ENCODE data around the gene FAM234A. TPM values are rescaled to one million over a fixed set of nuclear protein-coding genes. Genes with fewer than 3 reads are reported as not detected.

Gene FAM234A
- total RNA-seq, 1 donor from 2014 or later: 17.1 TPM

GRCh38 chr16:279531-279930 is 44.9 kb downstream of the FAM234A start:
- FAIRE-seq (no peak), DNase-seq (ENCODE audit: low spot score in 2 of 2) (peak in 1 of 2 donors; percentile 29)

GRCh38 chr16:280005-280460 is 45.4 kb downstream of the FAM234A start:
- DNase-seq (ENCODE audit: low spot score in 2 of 2) (no peak), FAIRE-seq (no peak)

DNA sequence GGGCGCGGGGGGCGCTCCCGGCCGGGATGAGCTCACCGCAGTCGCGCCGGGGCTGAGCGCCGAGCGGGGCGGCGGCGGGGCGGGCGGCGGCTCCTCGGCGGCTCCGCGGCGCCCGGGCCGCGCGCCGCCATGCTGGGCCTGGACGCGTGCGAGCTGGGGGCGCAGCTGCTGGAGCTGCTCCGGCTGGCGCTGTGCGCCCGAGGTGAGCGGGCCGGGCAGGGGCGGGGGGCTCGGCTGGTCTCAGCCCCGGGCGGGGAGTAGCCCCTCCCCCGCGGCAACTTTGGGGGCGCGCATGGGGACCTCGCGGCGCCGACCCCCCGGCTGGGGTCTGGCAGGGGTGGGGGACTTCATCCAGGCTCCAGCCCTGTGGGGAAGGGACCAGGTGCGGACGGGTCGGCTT is 45.9 kb downstream of the FAM234A start, which contains the start of gene ARHGDIG:
ARHGDIG (plus strand) TSS at position 40 of the 400 bp plus-strand sequence; CDS start at position 130, 90 bp downstream.
- DNase-seq (ENCODE audit: low spot score in 2 of 2) (peak; percentile 59), FAIRE-seq (no peak)

DNA sequence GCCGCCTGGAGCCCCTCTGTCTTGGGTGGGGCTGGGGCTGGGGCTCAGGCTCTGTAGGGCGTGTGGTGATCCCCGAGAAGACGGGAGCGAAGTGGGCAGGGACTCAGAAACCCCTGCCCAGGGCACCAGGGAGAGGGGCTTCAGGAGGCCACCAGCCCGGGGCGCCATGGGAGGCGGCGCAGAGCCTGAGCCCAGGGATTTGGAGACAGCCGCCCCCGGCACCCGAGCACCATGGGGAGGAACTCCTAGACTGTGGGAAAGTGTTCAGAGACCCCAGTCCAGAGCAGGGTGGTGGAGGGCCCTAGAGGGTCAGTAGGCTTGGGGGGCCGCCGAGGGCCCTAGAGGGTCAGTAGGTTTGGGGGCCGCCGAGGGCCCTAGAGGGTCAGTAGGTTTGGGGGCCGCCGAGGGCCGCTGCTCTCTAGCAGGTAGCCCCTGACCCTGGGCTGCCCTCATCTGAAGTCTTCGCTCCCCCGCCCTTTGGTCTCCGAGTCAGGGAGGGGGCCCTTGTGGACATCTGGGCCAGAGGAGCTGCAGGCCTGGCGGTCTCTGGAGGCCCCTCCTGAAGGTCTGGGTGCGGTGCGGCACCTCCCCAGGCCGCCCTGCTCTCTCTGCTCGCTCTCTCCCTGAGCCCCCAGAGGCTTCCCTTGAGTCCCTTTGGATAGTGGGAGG is 46.5 kb downstream of the FAM234A start:
- DNase-seq (ENCODE audit: low spot score in 2 of 2) (peak in 1 of 2 donors; percentile 28), FAIRE-seq (no peak)

DNA sequence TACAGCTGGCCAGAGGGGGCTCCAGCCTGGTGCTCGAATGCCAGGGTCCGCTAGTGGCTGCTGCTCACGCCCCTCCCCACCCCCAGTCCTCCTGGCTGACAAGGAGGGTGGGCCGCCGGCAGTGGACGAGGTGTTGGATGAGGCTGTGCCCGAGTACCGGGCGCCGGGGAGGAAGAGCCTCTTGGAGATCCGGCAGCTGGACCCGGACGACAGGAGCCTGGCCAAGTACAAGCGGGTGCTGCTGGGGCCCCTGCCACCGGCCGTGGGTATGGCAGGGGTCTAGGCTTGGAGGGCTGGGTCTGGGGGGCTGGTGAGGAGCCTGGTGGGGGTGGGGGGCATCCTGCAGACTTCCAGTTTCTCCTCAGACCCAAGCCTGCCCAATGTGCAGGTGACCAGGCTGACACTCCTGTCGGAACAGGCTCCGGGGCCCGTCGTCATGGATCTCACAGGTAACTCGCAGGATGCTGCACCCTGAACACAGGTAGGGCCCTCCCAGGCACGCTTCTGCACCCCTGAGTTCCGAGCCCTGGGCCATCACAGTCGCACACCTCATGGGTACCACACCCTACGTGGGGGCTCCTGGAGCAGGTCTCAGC is 47.1 kb downstream of the FAM234A start:
- DNase-seq (ENCODE audit: low spot score in 2 of 2): peak in 1 of 2 donors; percentile 36
- no peak for FAIRE-seq

- DNase-seq (ENCODE audit: low spot score in 2 of 2) (peak in 1 of 2 donors; percentile 26), FAIRE-seq (no peak)
Observed at GRCh38 chr16:282491-282890, 47.9 kb downstream of the FAM234A start.

DNA sequence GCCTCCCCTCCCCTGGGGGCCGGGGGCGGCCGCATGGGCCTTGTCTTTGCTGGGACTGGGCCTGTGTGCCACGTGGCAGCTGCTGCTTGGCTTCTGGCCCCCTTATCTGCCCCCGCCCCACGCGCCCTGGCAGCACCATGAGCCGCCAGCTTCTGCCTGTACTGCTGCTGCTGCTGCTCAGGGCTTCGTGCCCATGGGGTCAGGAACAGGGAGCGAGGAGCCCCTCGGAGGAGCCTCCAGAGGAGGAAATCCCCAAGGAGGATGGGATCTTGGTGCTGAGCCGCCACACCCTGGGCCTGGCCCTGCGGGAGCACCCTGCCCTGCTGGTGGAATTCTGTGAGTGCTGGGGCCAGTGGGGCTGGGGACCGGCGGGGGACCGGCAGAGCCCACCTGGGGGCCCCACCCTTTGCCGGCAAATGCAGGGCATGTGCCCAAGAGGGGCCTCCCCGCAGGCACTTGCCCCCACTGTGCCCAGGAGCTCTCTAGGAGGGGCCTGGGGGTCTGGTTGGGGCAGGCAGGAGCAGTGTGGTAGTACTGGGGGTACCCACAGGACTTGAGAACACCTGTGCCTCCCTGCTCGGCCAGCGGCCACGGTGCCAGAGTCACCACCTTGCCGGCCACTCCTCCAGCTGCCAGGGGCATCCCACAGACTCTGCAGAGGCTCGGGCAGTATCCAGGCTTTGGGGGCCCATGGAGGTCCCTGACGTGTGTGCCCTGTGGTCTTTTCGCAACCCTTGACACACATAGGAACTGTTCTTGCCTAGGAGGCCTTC is 48.6 kb downstream of the FAM234A start, which contains the start of gene PDIA2:
PDIA2 (plus strand) TSS at position 132 of the 773 bp plus-strand sequence; CDS start at position 138, 6 bp downstream.
- peak in 1 of 2 donors; percentile 22 for DNase-seq (ENCODE audit: low spot score in 2 of 2)
- FAIRE-seq: no peak

DNA sequence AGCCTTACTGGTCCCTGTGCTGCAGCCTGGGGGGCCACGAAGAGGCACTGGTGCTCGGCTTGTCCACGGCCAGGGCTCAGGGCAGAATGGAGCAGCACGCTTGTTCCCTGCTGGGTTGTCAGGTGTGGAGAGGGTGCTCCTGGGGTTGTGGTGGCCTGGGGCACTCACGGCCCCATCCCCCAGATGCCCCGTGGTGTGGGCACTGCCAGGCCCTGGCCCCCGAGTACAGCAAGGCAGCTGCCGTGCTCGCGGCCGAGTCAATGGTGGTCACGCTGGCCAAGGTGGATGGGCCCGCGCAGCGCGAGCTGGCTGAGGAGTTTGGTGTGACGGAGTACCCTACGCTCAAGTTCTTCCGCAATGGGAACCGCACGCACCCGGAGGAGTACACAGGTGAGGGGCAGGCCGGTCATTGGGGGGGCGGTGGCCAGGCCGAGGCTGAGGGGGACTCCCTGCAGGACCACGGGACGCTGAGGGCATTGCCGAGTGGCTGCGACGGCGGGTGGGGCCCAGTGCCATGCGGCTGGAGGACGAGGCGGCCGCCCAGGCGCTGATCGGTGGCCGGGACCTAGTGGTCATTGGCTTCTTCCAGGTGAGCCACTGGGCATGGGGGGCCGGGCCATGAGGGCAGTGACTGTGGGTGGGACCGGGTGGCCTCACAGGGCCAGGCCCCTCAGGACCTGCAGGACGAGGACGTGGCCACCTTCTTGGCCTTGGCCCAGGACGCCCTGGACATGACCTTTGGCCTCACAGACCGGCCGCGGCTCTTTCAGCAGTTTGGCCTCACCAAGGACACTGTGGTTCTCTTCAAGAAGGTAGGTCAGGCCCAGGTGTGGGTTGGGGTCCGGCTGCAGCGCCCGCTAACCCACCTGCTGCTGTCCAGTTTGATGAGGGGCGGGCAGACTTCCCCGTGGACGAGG is 49.8 kb downstream of the FAM234A start:
- FAIRE-seq: no peak

DNA sequence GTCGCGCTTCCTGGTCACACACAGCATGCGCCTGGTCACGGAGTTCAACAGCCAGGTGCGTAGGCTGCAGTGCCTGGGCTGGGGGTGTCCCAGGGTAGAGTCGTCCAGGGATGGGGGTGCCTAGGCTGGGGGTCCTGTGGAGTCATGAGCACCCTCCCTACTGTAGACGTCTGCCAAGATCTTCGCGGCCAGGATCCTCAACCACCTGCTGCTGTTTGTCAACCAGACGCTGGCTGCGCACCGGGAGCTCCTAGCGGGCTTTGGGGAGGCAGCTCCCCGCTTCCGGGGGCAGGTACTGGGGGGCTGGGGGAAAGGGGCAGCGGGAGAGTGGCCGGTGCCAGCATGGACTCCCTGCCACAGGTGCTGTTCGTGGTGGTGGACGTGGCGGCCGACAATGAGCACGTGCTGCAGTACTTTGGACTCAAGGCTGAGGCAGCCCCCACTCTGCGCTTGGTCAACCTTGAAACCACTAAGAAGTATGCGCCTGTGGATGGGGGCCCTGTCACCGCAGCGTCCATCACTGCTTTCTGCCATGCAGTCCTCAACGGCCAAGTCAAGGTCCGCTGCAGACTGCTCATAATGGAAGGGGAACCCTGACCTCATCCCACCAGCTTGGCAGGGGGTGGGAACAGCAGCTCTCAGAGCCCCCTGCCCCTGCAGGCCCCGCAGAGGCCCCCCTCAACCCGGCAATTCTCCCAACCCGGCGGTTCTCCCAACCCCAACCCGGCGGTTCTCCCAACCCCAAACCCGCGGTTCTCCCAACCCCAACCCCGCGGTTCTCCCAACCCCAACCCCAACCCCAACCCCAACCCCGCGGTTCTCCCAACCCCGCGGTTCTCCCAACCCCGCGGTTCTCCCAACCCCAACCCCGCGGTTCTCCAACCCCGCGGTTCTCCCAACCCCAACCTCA is 50.8 kb downstream of the FAM234A start:
- no peak for FAIRE-seq
- no peak for DNase-seq (ENCODE audit: low spot score in 2 of 2)

More for the DNA sequence above, 49.8 kb downstream of the FAM234A start:
- no peak for DNase-seq (ENCODE audit: low spot score in 2 of 2)

DNA sequence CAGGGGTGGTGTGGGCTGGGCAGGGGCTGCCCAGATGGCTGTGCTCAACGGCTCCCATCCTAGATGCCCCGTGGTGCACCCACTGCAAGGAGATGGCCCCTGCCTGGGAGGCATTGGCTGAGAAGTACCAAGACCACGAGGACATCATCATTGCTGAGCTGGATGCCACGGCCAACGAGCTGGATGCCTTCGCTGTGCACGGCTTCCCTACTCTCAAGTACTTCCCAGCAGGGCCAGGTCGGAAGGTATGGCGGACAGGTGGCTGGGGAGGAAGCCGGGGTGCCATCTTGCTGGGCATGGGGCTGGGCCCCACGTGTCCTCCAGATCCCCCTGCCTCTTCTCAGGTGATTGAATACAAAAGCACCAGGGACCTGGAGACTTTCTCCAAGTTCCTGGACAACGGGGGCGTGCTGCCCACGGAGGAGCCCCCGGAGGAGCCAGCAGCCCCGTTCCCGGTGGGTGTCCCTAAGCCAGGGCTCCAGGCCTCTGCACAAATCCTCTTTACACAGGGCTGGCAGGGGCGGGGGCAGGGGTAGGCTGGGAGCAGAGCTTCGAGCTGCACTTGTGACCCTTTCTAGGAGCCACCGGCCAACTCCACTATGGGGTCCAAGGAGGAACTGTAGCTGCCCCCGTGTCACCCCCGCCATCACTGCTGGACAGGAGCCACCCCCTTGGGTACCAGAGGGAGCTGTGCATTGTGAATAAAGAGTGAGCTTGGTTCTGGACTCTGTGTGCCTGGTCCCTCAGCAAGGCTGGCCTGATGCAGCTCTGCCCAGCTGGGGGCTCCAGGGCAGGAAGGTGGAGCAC is 52.1 kb downstream of the FAM234A start:
- FAIRE-seq: no peak

DNA sequence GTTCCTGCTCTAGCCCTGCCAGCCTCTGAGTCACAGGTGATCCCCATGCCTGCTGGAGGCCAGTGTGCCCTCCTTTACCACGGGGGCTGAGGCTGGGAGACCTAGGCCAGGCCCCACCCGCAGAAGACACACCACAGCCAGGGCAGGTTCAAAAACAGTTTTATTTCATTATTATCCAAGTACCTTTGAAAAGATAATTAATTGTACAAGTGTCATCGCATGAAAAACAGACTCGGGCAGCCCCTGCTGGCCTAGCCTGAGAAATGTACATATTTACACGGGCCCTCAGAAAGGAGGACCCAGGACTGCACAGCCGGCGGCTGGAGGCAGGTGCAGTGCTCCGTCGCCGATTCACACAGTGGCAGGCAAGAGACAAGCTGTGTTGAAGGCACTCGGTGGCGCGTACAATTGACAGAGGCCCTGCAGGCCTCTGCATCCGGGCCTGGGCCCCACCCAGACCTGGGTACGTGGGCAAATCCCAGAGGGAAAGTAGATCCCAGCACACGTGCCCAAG is 52.7 kb downstream of the FAM234A start:
- DNase-seq (ENCODE audit: low spot score in 2 of 2) (peak in 1 of 2 donors; percentile 24), FAIRE-seq (no peak)

More for the DNA sequence above, 52.1 kb downstream of the FAM234A start:
- peak in 1 of 2 donors; percentile 29 for DNase-seq (ENCODE audit: low spot score in 2 of 2)

DNA sequence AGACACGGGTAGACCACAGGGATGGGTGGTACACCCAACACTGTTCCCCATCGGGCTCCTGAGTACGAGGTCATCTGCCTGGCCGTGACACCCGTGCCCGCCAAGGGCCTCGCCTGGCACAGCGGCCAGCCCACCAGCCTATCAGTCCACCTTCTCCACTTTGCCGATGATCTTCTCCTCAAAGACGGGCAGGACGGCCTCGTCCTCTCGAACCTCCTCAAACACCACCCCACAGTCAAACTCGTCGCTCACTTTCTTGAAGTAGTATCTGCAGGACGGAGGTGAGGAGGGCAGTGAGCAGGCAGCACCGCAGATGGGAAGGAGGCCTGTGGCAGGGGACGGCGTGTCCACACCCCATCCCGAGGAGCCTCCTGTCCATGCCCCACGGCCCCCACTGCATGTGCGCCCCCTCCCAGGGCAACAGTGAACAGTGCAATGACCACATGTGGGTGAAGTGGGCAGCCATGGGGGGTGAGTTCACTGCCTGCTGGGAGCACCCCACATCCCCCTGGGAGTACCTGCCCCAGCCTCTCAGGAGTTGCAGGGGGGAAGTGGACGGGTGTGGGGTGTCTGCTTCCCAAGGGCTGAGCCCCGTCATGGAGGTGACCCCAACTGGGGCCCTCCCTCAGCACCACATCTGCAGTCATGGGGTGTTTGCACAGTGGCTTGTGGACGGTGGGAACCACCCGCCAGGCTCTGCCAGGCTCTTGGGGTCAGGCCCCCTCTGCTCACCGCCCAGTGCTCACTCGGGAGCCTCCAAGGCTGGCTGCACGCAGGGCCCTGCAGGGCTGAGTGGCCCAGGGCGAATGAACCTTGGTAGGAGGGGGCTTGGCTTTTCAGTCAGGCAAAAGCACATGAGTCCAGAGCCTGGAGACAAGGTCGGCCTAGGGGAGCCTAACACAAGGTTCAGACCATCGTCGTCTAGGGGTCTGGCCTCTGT is 53.6 kb downstream of the FAM234A start:
- FAIRE-seq (no peak), DNase-seq (ENCODE audit: low spot score in 2 of 2) (no peak)

DNA sequence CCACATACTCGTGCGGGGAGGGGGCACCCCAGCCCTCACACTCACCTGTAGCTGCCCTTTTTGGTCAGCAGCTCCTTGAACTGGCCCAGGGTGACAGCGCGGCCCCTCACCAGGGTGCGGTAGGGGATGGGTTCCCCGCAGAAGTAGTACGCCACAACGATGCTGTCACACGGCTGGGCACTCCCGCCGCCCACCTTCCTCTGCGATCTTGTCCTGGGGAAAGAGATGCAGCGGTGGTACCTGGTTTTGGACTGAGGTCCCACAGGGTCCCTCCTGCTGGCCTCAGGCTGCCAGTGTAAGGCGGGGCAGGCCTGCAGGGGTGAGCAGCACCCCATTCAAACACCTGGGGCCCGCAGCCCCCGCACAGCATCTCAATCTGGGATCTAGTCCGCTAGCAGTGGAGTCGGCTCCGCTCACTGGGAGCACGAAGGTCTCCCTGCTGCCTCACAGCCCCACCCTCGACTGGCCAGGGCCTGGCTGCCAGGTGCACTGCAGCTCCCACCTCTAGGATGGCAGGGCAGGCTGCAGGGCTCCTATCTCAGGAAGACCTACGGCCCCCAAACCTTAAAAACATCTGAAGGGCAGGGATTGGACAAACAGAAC is 54.9 kb downstream of the FAM234A start:
- FAIRE-seq (no peak), DNase-seq (ENCODE audit: low spot score in 2 of 2) (no peak)

DNA sequence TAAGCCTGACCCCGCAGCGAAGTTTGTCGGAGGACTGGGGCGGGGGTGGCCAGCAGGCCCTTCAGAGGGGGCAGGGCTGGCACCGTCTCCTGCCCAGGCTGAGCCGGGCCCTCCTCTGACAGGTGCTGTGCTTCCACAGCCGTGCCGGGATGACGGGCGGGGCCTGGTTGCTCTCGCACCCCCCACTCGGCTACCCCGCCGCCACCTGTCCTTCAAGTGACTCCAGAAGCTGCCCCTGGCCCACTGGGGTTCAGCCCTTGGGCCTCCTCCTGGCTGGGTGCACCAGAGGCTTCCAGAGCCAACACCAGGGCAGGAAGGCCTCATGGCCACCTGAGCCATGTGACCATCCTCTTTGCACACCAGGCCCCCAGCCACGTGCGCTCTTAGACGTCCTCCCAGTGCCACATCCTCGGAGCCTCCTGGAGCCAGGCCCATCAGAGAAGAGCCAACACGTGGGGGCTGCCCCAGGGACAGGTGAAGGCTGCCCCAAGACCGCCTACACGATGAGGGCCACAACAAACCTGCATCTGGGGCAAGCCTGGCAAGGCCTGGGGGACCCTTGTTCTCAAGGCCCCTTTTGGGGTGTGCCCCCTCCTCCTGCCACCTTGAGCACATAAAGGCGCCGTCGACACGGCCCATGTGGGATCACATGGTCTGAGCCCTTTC is 55.5 kb downstream of the FAM234A start:
- no peak for FAIRE-seq
- DNase-seq (ENCODE audit: low spot score in 2 of 2): no peak

- FAIRE-seq: no peak
- no peak for DNase-seq (ENCODE audit: low spot score in 2 of 2)
Observed at GRCh38 chr16:290681-291405, 56.2 kb downstream of the FAM234A start.

Measured in frontal cortex (tissue), 4 donors.